Activated CD4-positive, alpha-beta T cell treated with anti-CD3 and anti-CD28 coated beads for 48 hours (primary cell): ENCODE data around the gene INTS7.

Experiments used
- DNase-seq: peaks from one replicate; pipeline ENCODE4 v3.0.0-alpha.2; 2020

INTS7 gene

DNA sequence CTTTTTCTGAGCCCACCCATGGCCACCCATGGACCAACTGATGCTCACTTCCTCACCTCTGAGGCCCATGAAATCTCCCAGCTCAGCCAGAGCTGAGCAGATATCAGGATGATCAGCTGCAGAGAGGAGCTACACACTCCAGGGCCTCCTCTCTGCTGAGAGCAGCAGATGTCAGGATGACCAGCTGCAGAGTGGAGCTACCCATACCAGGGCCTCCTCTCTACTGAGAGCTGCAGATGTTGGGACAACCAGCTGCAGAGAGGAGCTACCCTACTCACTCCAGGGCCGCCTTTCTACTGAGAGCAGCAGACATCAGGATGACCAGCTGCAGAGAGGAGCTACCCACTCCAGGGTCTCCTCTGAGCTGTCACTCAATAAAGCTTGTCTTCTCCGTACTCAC, 133.4 kb downstream of the INTS7 start:
- DNase-seq, result no peak

DNA sequence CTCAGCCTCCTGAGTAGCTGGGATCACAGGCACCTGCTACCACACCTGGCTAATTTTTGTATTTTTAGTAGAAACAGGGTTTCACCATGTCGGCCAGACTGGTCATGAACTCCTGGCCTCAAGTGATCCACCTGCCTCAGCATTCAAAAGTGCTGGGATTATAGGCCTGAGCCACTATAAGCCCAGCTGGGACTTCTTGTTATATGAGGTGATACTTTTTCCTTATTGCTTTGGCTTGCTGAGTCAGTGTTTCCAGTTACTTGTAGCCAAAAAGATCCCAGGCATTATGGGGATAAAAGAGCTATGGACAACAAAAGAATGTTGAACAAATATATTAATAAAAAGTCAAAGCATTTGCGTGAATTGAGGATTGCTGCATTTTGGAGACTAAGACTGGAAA, 134.9 kb downstream of the INTS7 start:
- DNase-seq, result no peak

DNA sequence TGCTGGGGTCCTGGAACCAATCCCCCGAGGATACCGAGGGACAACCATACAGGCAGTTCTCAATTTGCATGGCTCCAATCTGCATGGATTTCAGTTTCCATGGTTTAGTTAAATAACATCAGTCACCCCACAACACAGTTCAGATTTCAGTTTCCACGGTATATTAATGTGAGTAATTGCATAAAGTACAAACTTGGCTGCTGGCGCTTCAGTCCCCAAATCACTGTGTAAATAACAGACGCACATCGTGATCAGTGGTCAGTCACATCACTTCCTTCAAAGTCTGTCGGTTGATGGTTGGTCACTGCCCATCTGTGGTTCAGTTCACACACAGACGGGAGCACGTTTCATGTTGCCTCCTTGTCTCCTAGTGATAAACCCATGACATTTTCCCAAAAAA, 138.4 kb downstream of the INTS7 start:
- DNase-seq, result no peak

DNA sequence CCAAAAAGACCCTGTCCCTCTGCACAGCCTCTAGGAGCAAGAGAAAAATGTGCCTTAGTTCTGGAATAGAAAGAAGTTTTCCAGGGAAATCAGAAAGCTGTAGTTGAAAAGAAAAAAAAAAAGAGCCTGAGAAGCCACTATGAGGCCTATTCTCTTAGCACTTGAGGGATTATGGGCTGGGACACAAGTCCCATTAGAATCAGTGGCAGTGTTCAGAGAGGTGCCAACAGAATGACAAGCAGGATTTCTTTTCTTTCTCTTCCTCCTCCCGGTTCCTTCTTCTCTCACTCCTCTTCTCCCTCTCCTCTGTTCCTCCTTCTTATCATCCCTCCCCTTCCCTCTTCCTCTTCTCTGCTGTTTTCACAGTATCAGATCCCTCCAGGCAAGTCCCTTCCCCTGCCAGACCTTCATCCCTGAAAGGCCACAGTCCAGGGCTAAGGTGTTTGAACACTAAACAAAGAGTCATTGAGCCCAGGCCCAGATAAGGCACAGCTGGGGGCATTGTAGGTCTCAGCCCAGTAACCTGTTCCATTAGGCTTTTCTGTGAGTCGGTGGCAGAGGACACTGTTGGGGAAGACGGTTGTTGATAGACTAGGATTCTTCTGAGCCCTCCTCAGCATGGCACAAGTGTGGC, 140.1 kb downstream of the INTS7 start:
- no peak for DNase-seq

DNA sequence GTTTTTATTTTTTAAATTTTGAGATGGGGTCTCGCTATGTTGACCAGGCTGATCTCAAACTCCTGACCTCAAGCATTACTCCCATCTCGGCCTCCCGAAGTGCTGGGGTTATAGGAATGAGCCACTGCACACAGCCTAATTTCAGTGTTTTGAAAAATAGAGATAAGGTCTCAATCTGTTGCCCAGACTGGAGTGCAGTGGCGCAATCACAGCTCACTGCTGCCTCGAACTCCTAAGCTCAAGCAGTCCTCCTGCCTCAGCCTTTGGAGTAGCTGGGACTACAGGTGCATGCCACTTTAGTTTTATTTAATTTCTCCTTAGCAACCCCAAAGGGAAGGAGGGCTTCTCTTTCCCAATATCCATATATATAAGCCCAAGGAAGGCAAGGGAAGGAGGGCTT, 141.0 kb downstream of the INTS7 start:
- DNase-seq, result no peak

DNA sequence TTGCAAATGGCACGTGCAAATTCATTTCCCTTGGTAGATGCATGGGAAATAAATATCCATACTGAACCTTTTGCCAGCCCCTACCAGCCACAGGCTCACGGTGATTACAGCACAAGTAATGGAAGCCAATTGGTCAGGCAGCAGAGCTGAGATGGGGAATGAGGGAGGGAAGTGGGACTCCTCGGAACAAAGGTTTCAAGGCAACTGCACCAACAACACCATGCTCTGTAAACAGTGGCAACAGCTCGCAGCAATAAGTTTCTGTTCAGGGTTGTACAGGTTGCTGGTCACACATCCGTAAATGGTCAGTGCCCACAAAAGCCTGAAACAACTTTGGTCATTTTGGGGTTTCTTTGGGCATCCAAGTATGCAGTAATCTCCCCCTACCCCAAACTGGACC, 142.1 kb downstream of the INTS7 start:
- no peak for DNase-seq

DNA sequence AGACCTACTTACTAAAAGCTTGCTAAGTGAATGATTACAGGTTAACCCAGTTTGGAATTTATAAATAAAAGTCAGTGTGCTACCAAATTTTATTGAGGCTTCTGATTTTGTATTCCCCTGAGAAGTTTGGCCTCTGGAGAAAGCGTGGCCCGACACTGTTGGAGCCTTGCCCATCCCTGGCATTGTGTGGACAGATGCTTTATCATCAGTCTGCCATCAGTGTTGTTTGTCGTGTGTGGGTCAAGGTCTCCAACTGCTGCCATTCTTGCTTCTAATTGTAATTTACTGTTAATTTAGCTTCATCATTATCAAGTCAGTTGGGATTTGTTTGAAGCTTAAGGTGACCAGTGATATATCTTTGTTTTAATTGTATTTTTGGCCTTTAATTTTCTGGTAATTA, 142.8 kb downstream of the INTS7 start:
- no peak for DNase-seq

DNA sequence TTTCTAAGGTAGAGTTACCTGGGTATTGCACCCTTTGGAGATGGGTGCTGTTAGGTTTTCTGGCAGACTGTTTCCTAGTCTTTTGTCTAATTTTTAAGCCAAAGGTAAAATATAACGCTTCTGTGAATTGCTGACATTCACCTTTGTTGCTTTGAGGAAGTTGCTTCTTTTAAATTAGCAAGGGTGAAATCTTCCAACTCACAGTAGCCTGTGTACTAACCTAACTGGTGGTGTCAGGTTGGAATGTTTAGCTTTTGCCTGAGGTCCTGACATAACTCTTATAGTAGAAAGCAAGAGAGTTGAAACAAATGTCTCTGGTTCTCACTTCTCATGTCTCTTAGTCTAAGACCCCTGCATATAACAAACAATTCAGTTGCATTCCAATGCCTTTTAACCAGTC, 143.6 kb downstream of the INTS7 start:
- no peak for DNase-seq
